Right ventricle myocardium superior (tissue), 1 donor: Measurements from ENCODE around the gene RPS21. TPM values are rescaled to one million over a fixed set of nuclear protein-coding genes. Genes with fewer than 3 reads are reported as not detected.
"Not testable (repeated sequence)": the region's sequence is repeated elsewhere in the genome, so short reads cannot be mapped to it uniquely, and the experiment has no call there.

Source experiments
- ATAC-seq: fragments of 200-7000 bp; cut with Tn5 transposase; one replicate; pipeline ENCODE4 v1.9.1; 2020; ENCODE audit warnings: mild to moderate bottlenecking; ENCODE audit not compliant: poor library complexity
- DNase-seq: peaks from one replicate; pipeline ENCODE4 v3.0.0-alpha.2; 2020
- intact Hi-C: fragments of 100-400 bp; cut with DNase I; formaldehyde crosslinking; loops from one replicate; pipeline ENCODE4 v1.11.2; 2022
- total RNA-seq: library from RNA; stranded (reverse); fragmentation: NEBNext Ultra II Directional; extraction: Animal tissue kit (Norgen Biotek cat#: 25700); gene quantifications from one replicate; pipeline ENCODE4 v1.2.1, GENCODE V29; 2021
- donor health status: DM: no; HTN: yes; CAD: no; lungs with severe emphysema.

The RPS21 gene
- total RNA-seq, 1 donor from 2014 or later = 732 TPM

- ATAC-seq (no peak), DNase-seq (no peak)
- intact Hi-C loops = no loop called here
Observed at GRCh38 chr20:62415354-62416111, 28.6 kb downstream of the RPS21 start.

- ATAC-seq (no peak), DNase-seq (no peak)
- intact Hi-C loops = no loop called here
Observed at GRCh38 chr20:62416651-62417637, 30.0 kb downstream of the RPS21 start.

- intact Hi-C loops = no loop called here
- ATAC-seq (no peak), DNase-seq (no peak)
Observed at GRCh38 chr20:62417981-62418708, 31.2 kb downstream of the RPS21 start.

- DNase-seq (no peak), ATAC-seq (no peak)
- intact Hi-C loops = no loop called here
Observed at GRCh38 chr20:62418709-62419487, 32.0 kb downstream of the RPS21 start.

- intact Hi-C loops = no loop called here
- DNase-seq = no peak
- ATAC-seq = no peak
Observed at GRCh38 chr20:62419759-62420158, 32.9 kb downstream of the RPS21 start.

GRCh38 chr20:62420846-62421715 is 34.2 kb downstream of the RPS21 start:
- intact Hi-C loops = no loop called here
- ATAC-seq = peak; percentile 38

GRCh38 chr20:62421716-62421990 is 34.8 kb downstream of the RPS21 start:
- no peak for ATAC-seq
- no peak for DNase-seq
- intact Hi-C loops = no loop called here

More at GRCh38 chr20:62420846-62421715, 34.2 kb downstream of the RPS21 start:
- DNase-seq = no peak

- intact Hi-C loops = no loop called here
- ATAC-seq = no peak
Observed at GRCh38 chr20:62422636-62423325, 35.9 kb downstream of the RPS21 start.

GRCh38 chr20:62423326-62423706 is 36.4 kb downstream of the RPS21 start:
- intact Hi-C loops = no loop called here
- no peak for ATAC-seq
- DNase-seq = no peak

More at GRCh38 chr20:62422636-62423325, 35.9 kb downstream of the RPS21 start:
- DNase-seq = no peak

- intact Hi-C loops = no loop called here
Observed at GRCh38 chr20:62424249-62425107, 37.6 kb downstream of the RPS21 start.

GRCh38 chr20:62425281-62426058 is 38.6 kb downstream of the RPS21 start:
- ATAC-seq (no peak), DNase-seq (no peak)
- intact Hi-C loops = no loop called here

More at GRCh38 chr20:62424249-62425107, 37.6 kb downstream of the RPS21 start:
- DNase-seq (no peak), ATAC-seq (peak; percentile 14)

GRCh38 chr20:62426059-62426348 is 39.1 kb downstream of the RPS21 start:
- intact Hi-C loops, ATAC-seq, DNase-seq: not testable (repeated sequence)

GRCh38 chr20:62426699-62427131 is 39.8 kb downstream of the RPS21 start:
- DNase-seq (no peak), ATAC-seq (no peak)
- intact Hi-C loops = no loop called here

- ATAC-seq (no peak), DNase-seq (no peak)
- intact Hi-C loops = no loop called here
Observed at GRCh38 chr20:62427172-62428001, 40.5 kb downstream of the RPS21 start, which contains the start of gene RBBP8NL. TSS of gene RBBP8NL (minus strand) at chr20:62427539. CDS start at chr20:62419647, 7,892 bp downstream.

GRCh38 chr20:62428002-62428372 is 41.1 kb downstream of the RPS21 start:
- intact Hi-C loops = no loop called here

More at GRCh38 chr20:62428002-62428372, 41.1 kb downstream of the RPS21 start:
- DNase-seq (no peak), ATAC-seq (no peak)
